ENCODE measurements around the gene DHX16. TPM values are rescaled to one million over a fixed set of nuclear protein-coding genes. Genes with fewer than 3 reads are reported as not detected.

DHX16 gene
- total RNA-seq, 2 experiments from 2014 or later = 27.1 to 37.5 TPM

GRCh38 chr6:30696432-30696831 lies 23.6 kb upstream of the DHX16 start:
- DNase-seq (ENCODE audit: low spot score) = no peak
- no peaks in the 10 kb centered on the region for H3K9me3 ChIP-seq (ENCODE audit: low read length)
- intact Hi-C loops (cut with micrococcal nuclease; ENCODE audit: unreplicated experiment) = no loop called here
- no peaks in the 10 kb centered on the region for H3K9me2 ChIP-seq (ENCODE audit: insufficient read depth, low read length)
- peaks cover 22% of the 10 kb centered on the region for H3K36me3 ChIP-seq (ENCODE audit: insufficient read depth, low read length)
- no TSS peak for BruUV-seq (replicated peaks)
- no peak overlapping the region for H2AFZ ChIP-seq (ENCODE audit: low read length)
- H3K4me2 ChIP-seq (ENCODE audit: low read length) = no peak overlapping the region
- no peaks in the 10 kb centered on the region for H3K79me2 ChIP-seq (ENCODE audit: insufficient read depth, low read depth, low read length)
- ChIA-PET POLR2A (interaction anchor here (0.9 to 1.0 kb wide), 2 partner anchors 15 to 21 kb away, joined by 3 read pairs; partner anchors contain the start of gene MDC1), CTCF (ENCODE audit: unreplicated experiment) (no interaction called here)
- TF ChIP-seq EZH2phosphoT487 (IDR thresholded peaks at IDR 0.05; ENCODE audit: borderline replicate concordance, low read depth, low read length) = no peak
- no peaks in the 10 kb centered on the region for H4K20me1 ChIP-seq (ENCODE audit: insufficient read depth, low read length)
- H3K4me1 ChIP-seq (ENCODE audit: insufficient read depth, low read length, poor library complexity, severe bottlenecking) = peaks cover 7% of the 10 kb centered on the region
- H3K4me3 ChIP-seq (ENCODE audit: low read depth, low read length, poor library complexity, severe bottlenecking) = no peak overlapping the region
- no peak overlapping the region for H3K27ac ChIP-seq (ENCODE audit: low read depth, low read length, poor library complexity, severe bottlenecking)

GRCh38 chr6:30691208-30691847 lies 18.5 kb upstream of the DHX16 start:
- Histone ChIP-seq H3K4me1 (ENCODE audit: insufficient read depth, low read length, poor library complexity, severe bottlenecking) (peaks cover 38% of the 10 kb centered on the region), H3K9me3 (ENCODE audit: low read length) (no peaks in the 10 kb centered on the region), H3K4me3 (ENCODE audit: low read depth, low read length, poor library complexity, severe bottlenecking) (peak overlapping the region; percentile 95), H3K27ac (ENCODE audit: low read depth, low read length, poor library complexity, severe bottlenecking) (peak overlapping the region; percentile 95), H3K79me2 (ENCODE audit: insufficient read depth, low read depth, low read length) (peaks cover 35% of the 10 kb centered on the region), H3K4me2 (ENCODE audit: low read length) (peak overlapping the region; percentile 99), H4K20me1 (ENCODE audit: insufficient read depth, low read length) (no peaks in the 10 kb centered on the region), H3K9me2 (ENCODE audit: insufficient read depth, low read length) (no peaks in the 10 kb centered on the region), H2AFZ (ENCODE audit: low read length) (peak overlapping the region; percentile 53; the same call in 1 of the 2 replicates), H3K36me3 (ENCODE audit: insufficient read depth, low read length) (peaks cover under 1% of the 10 kb centered on the region; the same call in 1 of the 2 replicates)
- ChIA-PET POLR2A (interaction anchor here (0.6 to 6.3 kb wide), 4 partner anchors 16 to 56 kb away, joined by 3 to 71 read pairs (median 7); partner anchors contain the start of genes MDC1 and TUBB), CTCF (ENCODE audit: unreplicated experiment) (no interaction called here)
- BruUV-seq (replicated peaks) = no TSS peak
- no peak for DNase-seq (ENCODE audit: low spot score)
- intact Hi-C loops (cut with micrococcal nuclease; ENCODE audit: unreplicated experiment) = no loop called here
- TF ChIP-seq CTCF (conservative IDR thresholded peaks at IDR 0.05; ENCODE audit: low read length) = no peak
- TF ChIP-seq EZH2phosphoT487 (IDR thresholded peaks at IDR 0.05; ENCODE audit: borderline replicate concordance, low read depth, low read length) = no peak

GRCh38 chr6:30690403-30691207 lies 17.8 kb upstream of the DHX16 start, which contains the start of gene NRM:
NRM (minus strand) TSS chr6:30690984; CDS start chr6:30690974, 10 bp downstream.
- H3K9me2 ChIP-seq (ENCODE audit: insufficient read depth, low read length) = no peaks in the 10 kb centered on the region
- CTCF ChIA-PET (ENCODE audit: unreplicated experiment) = no interaction called here
- H3K36me3 ChIP-seq (ENCODE audit: insufficient read depth, low read length) = peaks cover 7% of the 10 kb centered on the region
- no TSS peak for BruUV-seq (replicated peaks)
- intact Hi-C loops (cut with micrococcal nuclease; ENCODE audit: unreplicated experiment) = no loop called here
- peak within 1 kb of the TSS; percentile 53; the same call in 1 of the 2 replicates for H2AFZ ChIP-seq (ENCODE audit: low read length)
- TF ChIP-seq EZH2phosphoT487 (IDR thresholded peaks at IDR 0.05; ENCODE audit: borderline replicate concordance, low read depth, low read length) (no peak), CTCF (conservative IDR thresholded peaks at IDR 0.05; ENCODE audit: low read length) (no peak)
- peak within 1 kb of the TSS; percentile 99 for H3K4me2 ChIP-seq (ENCODE audit: low read length)
- peaks cover 43% of the 10 kb centered on the region for H3K79me2 ChIP-seq (ENCODE audit: insufficient read depth, low read depth, low read length)
- peak; percentile 84 for DNase-seq (ENCODE audit: low spot score)
- POLR2A ChIA-PET = interaction anchor here (0.6 to 6.3 kb wide), 4 partner anchors 17 to 55 kb away, joined by 3 to 71 read pairs (median 7); partner anchors contain the start of genes MDC1 and TUBB
- H3K9me3 ChIP-seq (ENCODE audit: low read length) = no peaks in the 10 kb centered on the region
- no peaks in the 10 kb centered on the region for H4K20me1 ChIP-seq (ENCODE audit: insufficient read depth, low read length)
- H3K4me3 ChIP-seq (ENCODE audit: low read depth, low read length, poor library complexity, severe bottlenecking) = peak within 1 kb of the TSS; percentile 95
- H3K27ac ChIP-seq (ENCODE audit: low read depth, low read length, poor library complexity, severe bottlenecking) = peak within 1 kb of the TSS; percentile 95
- peaks cover 38% of the 10 kb centered on the region for H3K4me1 ChIP-seq (ENCODE audit: insufficient read depth, low read length, poor library complexity, severe bottlenecking)

All from OCI-LY7 (cell line).